Stimulated activated effector memory CD8-positive, alpha-beta T cell treated with anti-CD3 and anti-CD28 coated beads, Interleukin-12 subunit alpha, Interleukin-12 subunit beta, amount 100 ng/mL, for 72 hours (primary cell): ENCODE data around the gene PID1.

Experiments
- ATAC-seq: fragments of 150-1000 bp; cut with Tn5 transposase; 2 replicates; pipeline ENCODE4 v1.10.0; 2021
- DNase-seq, 2 donors: peaks; one replicate each; pipeline ENCODE4 v3.0.0; 2021 to 2022; ENCODE audit warnings: low spot score in 2 of 2
- H3K27ac Mint-ChIP-seq: one replicate; pipeline ENCODE4 v1.8.0; 2022; ENCODE audit warnings: mild to moderate bottlenecking, mixed read lengths
- H3K36me3 Mint-ChIP-seq: one replicate; pipeline ENCODE4 v1.8.0; 2022; ENCODE audit warnings: mild to moderate bottlenecking, mixed read lengths
- H3K4me1 Mint-ChIP-seq: one replicate; pipeline ENCODE4 v1.8.0; 2022; ENCODE audit warnings: mixed read lengths
- H3K4me3 Mint-ChIP-seq: one replicate; pipeline ENCODE4 v1.8.0; 2022; ENCODE audit warnings: mild to moderate bottlenecking, mixed read lengths
- H3K9me3 Mint-ChIP-seq: one replicate; pipeline ENCODE4 v1.8.0; 2022; ENCODE audit warnings: mixed read lengths

The PID1 gene

DNA sequence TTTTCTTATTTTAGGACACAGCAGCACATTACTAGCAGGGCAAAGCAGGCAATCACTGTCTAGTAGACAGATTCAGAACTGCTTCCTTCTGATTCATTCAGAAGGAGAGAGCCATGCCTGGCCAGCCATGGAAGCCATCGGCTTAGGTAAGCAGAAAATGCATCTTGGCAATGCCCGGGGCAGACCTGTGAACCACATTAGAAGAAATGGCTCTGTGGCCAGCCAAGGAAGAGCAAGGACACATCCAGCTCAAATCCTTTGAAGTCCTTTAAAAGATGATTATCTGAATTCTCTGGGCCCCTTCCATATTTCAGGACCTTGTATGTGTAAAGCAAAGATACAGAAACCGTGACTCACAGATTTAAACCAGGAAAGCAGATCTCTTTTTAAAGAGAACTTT is 227.4 kb downstream of the PID1 start:
- Mint-ChIP-seq H3K27ac (no peak overlapping the region), H3K36me3 (no peaks in the 10 kb centered on the region), H3K4me1 (no peaks in the 10 kb centered on the region), H3K9me3 (peaks cover 6% of the 10 kb centered on the region), H3K4me3 (no peak overlapping the region)
- DNase-seq (no peak), ATAC-seq (no peak)

DNA sequence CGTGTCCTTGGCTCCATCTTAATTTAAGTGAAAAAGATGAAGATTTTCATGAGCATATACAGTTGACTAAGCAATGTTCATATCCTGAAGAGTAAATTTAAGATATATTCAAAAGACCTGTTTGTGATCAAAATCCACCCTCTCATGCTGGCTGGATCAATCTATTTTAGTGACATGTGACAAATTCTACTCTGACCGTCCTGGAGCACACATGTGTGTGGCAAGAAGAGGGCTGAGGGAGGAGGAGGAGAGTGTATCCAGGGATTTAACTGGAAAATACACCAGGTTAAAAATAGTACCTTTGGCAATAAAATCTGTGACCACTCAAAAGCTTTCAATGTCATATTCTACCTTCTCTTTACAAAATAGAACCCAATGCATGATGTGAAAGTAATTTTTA is 228.7 kb downstream of the PID1 start:
- Mint-ChIP-seq H3K36me3 (no peaks in the 10 kb centered on the region), H3K4me1 (no peaks in the 10 kb centered on the region), H3K9me3 (peaks cover 3% of the 10 kb centered on the region), H3K4me3 (no peak overlapping the region), H3K27ac (no peak overlapping the region)
- DNase-seq (no peak), ATAC-seq (no peak)

DNA sequence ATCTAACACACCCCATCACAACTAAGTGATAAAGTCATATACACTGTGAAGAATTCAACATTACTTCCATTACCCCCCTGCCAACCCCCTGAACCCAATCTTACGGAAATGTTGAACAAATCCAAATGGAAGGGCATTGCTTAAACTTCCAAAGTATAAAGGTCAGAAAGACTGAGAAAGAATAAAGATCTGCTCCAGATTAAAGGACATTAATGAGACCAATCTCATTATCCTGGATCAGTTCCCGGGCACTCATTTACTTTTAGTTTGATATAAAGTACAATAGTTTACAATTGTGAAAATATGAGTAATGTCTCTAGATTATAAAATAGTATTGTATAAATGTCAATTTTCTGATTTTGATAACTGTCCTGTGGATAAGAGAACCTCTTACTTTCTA is 229.4 kb downstream of the PID1 start:
- no peak overlapping the region for H3K27ac Mint-ChIP-seq
- H3K4me1 Mint-ChIP-seq: no peaks in the 10 kb centered on the region
- no peak for DNase-seq
- H3K36me3 Mint-ChIP-seq: no peaks in the 10 kb centered on the region
- peaks cover 3% of the 10 kb centered on the region for H3K9me3 Mint-ChIP-seq
- H3K4me3 Mint-ChIP-seq: no peak overlapping the region
- no peak for ATAC-seq

DNA sequence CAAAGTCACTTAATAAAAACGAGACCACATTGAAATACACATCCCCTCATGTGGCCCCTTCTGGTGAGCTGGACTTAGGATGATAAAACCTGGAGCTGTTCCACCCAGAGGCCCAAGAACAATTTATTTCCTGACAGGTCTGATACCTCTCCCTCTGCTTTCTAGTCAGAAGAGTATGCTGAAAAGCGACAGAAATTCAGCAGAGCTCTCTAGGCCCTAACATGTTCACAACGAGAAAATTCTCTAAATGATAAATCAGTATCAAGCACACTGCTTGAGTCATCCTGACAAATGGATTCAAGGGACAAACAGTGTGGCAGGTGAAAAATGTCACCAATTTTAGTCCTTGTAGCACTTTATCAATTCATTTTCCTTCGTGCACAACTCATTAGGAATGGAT is 233.5 kb downstream of the PID1 start:
- Mint-ChIP-seq H3K27ac (no peak overlapping the region), H3K4me1 (no peaks in the 10 kb centered on the region), H3K36me3 (no peaks in the 10 kb centered on the region), H3K9me3 (no peaks in the 10 kb centered on the region), H3K4me3 (no peak overlapping the region)
- DNase-seq (no peak), ATAC-seq (no peak)

DNA sequence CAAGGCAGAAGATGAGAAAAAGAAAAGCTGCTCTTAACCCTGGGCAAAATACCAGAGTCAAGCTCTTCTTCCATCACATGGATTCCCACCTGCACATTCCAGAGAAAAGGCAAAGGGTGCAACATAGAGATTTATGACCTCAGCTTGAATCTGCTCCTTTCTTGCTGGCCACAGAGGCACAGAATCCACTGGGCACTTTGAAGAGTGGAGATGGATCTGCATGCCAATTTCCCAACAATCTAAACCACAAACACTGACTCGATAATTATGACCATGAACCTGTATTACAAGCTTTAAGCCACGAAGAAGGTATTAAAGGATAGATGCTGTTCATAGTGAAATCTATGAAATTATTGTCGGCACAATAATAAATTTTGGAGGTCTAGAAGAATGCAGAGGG is 237.3 kb downstream of the PID1 start:
- no peaks in the 10 kb centered on the region for H3K4me1 Mint-ChIP-seq
- no peak overlapping the region for H3K27ac Mint-ChIP-seq
- no peak for DNase-seq
- H3K36me3 Mint-ChIP-seq: no peaks in the 10 kb centered on the region
- no peak for ATAC-seq
- H3K9me3 Mint-ChIP-seq: no peaks in the 10 kb centered on the region
- H3K4me3 Mint-ChIP-seq: no peak overlapping the region

DNA sequence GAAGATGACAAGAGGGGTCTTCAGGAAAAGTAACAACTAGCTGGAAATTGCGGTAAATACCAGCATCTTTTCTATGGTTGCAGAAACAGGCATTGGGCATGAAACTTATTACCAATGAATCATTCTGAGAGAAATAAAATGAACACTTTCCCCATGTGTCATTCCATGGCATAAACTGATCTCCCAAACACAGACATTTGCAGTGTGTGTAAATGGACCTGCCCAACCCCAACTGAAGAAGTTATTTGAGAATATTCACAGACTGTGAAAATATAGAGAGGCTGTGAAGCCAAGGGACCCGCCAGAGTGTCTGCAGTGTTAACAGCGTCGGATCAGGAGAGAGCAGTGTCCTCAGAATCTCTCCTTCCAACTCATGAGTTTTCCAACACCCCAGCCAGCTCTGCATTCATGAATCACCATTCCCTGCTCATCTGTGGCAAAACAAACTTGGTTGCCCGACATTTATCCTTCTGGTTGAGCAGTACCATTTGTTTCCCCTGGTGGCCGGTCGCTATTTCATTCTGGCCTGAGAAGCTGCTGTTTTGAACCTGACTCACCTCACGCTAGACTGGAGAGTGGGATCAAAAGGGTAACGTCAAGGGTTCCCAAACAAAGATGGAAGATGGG is 238.4 kb downstream of the PID1 start:
- H3K9me3 Mint-ChIP-seq: no peaks in the 10 kb centered on the region
- H3K36me3 Mint-ChIP-seq: no peaks in the 10 kb centered on the region
- ATAC-seq (no peak), DNase-seq (no peak)
- no peaks in the 10 kb centered on the region for H3K4me1 Mint-ChIP-seq
- H3K4me3 Mint-ChIP-seq: no peak overlapping the region
- H3K27ac Mint-ChIP-seq: no peak overlapping the region

DNA sequence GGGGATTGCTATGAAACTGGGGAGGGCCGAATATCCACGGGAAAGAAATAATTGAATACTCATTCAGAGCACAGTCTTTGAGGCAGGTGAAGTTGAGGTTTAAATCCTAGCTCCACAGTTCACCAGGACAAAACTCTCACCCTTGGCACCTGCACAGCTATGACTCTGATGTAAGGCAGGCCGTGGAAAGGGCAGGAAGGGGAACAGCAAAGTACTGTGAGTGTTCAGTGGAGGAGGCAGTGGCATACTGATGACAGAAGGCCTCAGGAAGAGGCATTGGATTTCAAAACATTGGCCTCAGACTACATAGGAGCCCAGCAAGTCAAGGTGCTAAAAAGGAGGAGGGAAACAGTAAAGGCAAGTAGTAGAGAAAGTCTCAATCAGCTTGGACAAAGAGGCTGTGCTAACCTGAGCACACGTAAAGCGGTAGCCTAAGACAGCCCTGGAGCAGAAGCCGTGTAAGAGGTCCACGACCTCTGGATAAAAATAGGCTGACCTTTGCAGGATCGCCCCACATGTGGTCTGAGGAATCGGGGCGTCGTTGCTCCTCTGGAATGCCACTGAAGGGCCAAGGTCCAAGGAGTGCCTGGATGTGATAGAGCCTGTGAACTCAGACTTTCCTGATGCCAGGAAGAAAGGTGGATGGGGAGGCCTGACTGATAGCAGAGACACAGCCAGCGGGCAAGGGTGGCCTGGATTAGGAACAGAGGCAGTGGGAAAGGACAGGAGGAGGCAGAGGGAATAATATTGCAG is 243.6 kb downstream of the PID1 start:
- ATAC-seq: no peak
- no peak for DNase-seq
- H3K9me3 Mint-ChIP-seq: no peaks in the 10 kb centered on the region
- H3K4me1 Mint-ChIP-seq: no peaks in the 10 kb centered on the region
- H3K27ac Mint-ChIP-seq: no peak overlapping the region
- no peaks in the 10 kb centered on the region for H3K36me3 Mint-ChIP-seq
- no peak overlapping the region for H3K4me3 Mint-ChIP-seq

DNA sequence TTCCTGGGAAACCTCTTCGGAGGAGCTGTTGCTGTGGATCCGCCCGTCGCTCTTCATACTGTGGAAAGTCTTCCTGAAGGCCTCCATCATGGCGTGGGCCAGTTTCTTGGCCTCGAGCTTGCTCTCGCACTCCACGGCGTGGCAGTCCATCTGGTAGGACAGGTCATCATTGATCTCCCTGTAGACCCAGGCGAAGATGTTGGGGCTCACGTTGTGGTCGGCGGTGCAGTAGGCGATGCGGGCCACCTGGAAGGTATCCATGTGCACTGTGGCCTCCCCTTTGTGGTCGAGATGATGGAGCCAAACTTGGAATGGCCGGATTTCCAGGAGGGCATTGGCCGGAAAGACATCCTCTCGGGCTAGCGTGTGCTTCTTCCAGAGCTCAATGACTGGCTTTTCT is 245.4 kb downstream of the PID1 start:
- Mint-ChIP-seq H3K36me3 (no peaks in the 10 kb centered on the region), H3K4me3 (no peak overlapping the region), H3K4me1 (no peaks in the 10 kb centered on the region), H3K27ac (no peak overlapping the region), H3K9me3 (no peaks in the 10 kb centered on the region)
- DNase-seq: no peak
- no peak for ATAC-seq

DNA sequence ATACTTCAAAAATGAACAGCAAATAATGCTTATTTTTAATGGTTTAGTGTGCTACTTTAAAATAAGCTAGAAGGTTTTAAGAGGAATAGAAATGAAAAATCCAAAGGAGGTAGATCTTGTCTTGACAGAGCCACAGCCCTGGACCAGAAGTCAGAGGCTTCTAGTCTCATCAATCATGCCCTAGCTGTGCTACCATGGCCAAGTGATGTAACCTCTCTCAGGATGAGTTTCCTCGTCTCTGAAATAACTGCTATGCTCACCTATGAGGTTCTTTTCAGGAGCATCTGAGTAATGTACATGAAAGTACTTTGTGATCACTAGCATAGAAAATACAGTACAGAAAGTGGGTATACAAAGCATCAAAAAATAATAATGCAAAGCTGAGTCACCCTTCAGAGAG is 248.4 kb downstream of the PID1 start:
- Mint-ChIP-seq H3K4me3 (no peak overlapping the region), H3K36me3 (no peaks in the 10 kb centered on the region), H3K9me3 (peaks cover 10% of the 10 kb centered on the region), H3K27ac (no peak overlapping the region), H3K4me1 (no peaks in the 10 kb centered on the region)
- ATAC-seq: no peak
- DNase-seq: no peak

DNA sequence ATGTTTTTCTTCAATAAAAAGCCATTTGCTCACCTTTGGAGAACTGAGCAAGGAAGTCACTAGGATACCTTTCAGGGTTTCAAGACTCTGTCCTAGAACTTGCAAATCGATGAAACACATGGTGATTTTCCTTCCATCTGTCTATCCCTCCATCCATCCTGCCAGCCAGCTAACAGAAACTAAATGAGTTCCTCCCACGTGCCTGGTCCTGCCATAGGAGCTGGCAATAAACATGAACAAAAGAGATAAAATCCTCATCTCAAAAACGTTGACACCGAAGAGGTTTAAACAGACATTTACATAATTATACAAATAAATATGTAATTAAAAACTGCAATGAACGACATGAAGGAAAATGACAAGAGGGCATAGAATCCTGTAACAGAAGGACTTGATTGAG is 249.0 kb downstream of the PID1 start:
- ATAC-seq (no peak), DNase-seq (no peak)
- Mint-ChIP-seq H3K4me1 (no peaks in the 10 kb centered on the region), H3K4me3 (no peak overlapping the region), H3K9me3 (peaks cover 10% of the 10 kb centered on the region), H3K36me3 (no peaks in the 10 kb centered on the region), H3K27ac (no peak overlapping the region)

DNA sequence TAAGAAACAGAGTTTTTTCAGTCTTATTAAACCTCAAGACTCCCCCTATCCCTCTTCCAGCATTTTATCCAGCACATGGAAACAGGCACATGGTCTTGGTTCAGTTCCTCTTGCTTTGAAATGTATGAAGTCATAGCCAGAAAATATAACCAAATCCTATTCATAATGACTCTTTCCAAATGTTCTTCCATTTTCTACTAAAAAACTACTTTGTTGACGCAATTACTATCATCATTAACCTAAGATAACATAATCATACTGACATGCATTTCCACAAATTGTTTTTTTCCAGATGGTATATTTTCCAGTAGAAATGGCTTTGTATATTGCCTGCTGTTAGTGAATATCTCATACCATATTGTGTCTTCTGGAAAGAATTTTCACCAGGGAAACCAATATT is 261.3 kb downstream of the PID1 start:
- H3K4me3 Mint-ChIP-seq: no peak overlapping the region
- no peak overlapping the region for H3K27ac Mint-ChIP-seq
- H3K9me3 Mint-ChIP-seq: peaks cover 6% of the 10 kb centered on the region
- H3K36me3 Mint-ChIP-seq: no peaks in the 10 kb centered on the region
- no peaks in the 10 kb centered on the region for H3K4me1 Mint-ChIP-seq
- DNase-seq: no peak
- ATAC-seq: no peak

DNA sequence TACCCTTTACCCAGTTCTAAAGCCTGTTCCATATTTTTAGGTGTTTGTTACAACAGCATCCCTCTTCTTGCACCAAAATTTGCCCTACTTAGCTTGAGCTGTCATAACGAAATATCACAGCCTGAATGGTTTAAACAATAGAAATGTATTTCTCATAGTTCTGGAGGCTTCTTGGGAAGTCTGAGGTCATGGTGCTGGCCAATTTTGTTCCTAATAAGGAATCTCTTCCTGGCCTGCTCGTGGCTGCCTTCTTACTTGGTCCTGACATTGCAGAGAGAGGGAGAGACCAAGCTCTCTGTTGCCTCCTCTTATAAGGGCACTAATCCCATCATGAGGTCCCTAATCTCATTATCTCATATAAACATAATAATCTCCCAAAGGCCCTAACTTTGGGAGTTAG is 267.8 kb downstream of the PID1 start:
- no peak for ATAC-seq
- no peaks in the 10 kb centered on the region for H3K36me3 Mint-ChIP-seq
- no peaks in the 10 kb centered on the region for H3K4me1 Mint-ChIP-seq
- H3K27ac Mint-ChIP-seq: no peak overlapping the region
- no peak for DNase-seq
- no peak overlapping the region for H3K4me3 Mint-ChIP-seq
- peaks cover 14% of the 10 kb centered on the region for H3K9me3 Mint-ChIP-seq

DNA sequence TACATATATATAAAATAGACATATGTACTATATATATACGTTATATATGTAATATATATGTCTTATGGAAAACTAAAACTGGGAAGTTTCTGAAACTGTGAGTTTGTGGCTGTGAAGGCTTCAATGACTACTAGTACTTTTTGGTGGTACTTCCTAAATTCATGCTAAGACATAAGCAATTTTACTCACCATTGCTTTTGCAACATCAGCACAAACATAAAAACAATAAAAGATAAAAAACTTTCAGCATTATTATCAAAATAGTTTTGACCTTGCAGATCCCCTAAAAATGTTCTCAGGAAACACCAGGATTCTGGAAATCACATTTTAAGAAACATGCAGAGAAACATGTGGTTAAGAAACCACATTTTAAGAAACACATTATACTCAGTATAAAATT is 269.9 kb downstream of the PID1 start:
- Mint-ChIP-seq H3K4me3 (no peak overlapping the region), H3K4me1 (no peaks in the 10 kb centered on the region), H3K36me3 (no peaks in the 10 kb centered on the region), H3K9me3 (peaks cover 11% of the 10 kb centered on the region), H3K27ac (no peak overlapping the region)
- ATAC-seq (no peak), DNase-seq (no peak)

DNA sequence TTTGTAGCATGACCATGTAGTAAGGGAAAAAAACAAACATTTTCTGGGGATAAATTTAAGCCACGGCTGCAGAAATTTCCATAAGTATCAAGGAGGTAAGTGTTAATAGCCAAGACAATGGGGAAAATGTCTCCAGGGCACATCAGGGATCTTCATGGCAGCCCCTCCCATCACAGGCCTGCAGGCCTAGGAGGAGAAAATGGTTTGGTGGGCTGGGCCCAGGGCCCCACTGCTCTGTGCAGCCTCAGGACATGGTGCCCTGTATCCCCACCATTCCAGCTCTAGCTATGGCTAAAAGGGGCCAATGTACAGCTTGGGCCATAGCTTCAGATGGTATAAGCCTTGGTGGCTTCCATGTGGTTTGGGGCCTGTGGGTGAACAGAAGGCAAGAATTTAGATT is 271.8 kb downstream of the PID1 start:
- H3K36me3 Mint-ChIP-seq: no peaks in the 10 kb centered on the region
- H3K27ac Mint-ChIP-seq: no peak overlapping the region
- H3K9me3 Mint-ChIP-seq: peaks cover 14% of the 10 kb centered on the region
- H3K4me1 Mint-ChIP-seq: no peaks in the 10 kb centered on the region
- H3K4me3 Mint-ChIP-seq: no peak overlapping the region
- no peak for ATAC-seq
- no peak for DNase-seq

DNA sequence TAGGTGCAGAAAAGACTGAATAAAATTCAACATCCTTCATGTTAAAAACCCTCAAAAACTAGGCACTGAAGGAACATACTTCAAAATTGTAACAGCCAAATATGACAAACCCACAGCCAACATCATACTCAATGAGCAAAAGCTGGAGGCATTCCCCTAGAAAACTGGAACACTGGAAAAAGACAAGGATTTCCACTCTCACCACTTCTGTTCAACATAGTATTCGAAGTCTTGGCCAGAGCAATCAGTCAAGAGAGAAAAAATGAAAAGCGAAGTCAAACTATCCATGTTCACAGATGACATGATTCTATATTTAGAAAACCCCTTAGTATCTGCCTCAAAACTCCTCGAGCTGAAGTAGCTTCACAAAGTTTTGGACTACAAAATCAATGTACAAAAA is 282.3 kb downstream of the PID1 start:
- DNase-seq: no peak

DNA sequence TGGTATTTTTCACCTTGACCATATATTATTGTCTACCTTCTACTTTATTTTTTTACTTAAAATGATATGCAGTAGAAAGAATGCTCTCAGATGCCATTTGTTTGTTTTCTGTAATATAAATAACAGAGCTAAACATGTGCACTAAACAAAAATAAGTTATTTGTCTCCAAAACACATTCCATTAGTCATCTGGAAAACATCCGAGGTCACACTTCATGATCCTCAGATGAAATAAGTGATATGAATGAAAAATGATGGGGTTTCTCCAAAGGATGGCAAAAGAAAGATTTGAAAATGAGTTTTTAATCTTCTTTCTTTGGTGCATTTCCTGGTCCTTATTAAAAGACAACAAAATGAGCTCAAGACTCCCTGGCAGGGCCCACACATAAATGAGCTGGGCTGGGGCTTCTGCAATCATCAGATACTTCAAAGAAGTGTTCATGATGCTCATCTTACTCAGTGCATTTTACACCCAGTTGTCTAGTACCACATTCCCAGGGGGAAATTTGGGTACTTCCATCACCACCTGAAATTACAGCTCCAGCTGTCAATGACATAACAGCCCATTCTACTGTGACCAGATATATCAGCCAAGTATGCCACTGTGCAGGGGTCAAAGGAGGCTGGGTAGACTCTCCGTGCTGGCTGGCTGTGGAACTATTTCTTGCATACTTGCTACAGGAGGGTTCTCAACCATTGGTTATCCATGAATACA is 283.5 kb downstream of the PID1 start:
- ATAC-seq (no peak), DNase-seq (no peak)
- H3K36me3 Mint-ChIP-seq: no peaks in the 10 kb centered on the region
- H3K9me3 Mint-ChIP-seq: peaks cover 16% of the 10 kb centered on the region
- no peaks in the 10 kb centered on the region for H3K4me1 Mint-ChIP-seq
- H3K4me3 Mint-ChIP-seq: no peak overlapping the region
- H3K27ac Mint-ChIP-seq: no peak overlapping the region

More for the DNA sequence above, 282.3 kb downstream of the PID1 start:
- H3K27ac Mint-ChIP-seq: no peak overlapping the region
- H3K36me3 Mint-ChIP-seq: no peaks in the 10 kb centered on the region
- H3K4me3 Mint-ChIP-seq: no peak overlapping the region
- peaks cover 16% of the 10 kb centered on the region for H3K9me3 Mint-ChIP-seq
- ATAC-seq: no peak
- no peaks in the 10 kb centered on the region for H3K4me1 Mint-ChIP-seq
